K562 (cell line): ENCODE measurements around the gene ZMIZ1. TPM values are rescaled to one million over a fixed set of nuclear protein-coding genes. Genes with fewer than 3 reads are reported as not detected.

Experiments used
- ATAC-seq: fragments of 200-7000 bp; cut with Tn5 transposase; 3 replicates; pipeline ENCODE4 v1.9.1; 2020; ENCODE audit warnings: moderate library complexity
- BruUV-seq: library from RNA; stranded (reverse); fragments of 400-500 nt; replicated peaks from 2 replicates; lab custom pipeline; 2021; lab: Mats Ljungman, UMichigan
- CTCF ChIA-PET: fragments of 300-600 bp; formaldehyde crosslinking; extraction: SDS; loops from one replicate; lab custom pipeline; 2021; ENCODE audit warnings: low intra/inter-chr PET ratio; lab: Yijun Ruan, JAX
- POLR2A ChIA-PET: fragments of 300-600, 350-650 bp; sonication (Branson Sonifier 250); formaldehyde crosslinking; extraction: SDS; loops from one replicate; lab custom pipeline; 2021; ENCODE audit warnings: antibody characterized with exemption, inconsistent platforms; lab: Yijun Ruan, JAX
- DNase-seq, 4 experiments: peaks; one replicate each; pipeline versions ENCODE4 v3.0.0 to v3.0.0-alpha.2; 2011 to 2018; ENCODE audit warnings: low spot score in 3 of 4, mixed read lengths in 3 of 4; ENCODE audit errors: extremely low read depth in 1 of 4
- FAIRE-seq: peaks from 2 replicates; lab custom pipeline; 2011; peaks lifted over from hg19 to GRCh38; lab: Jason Lieb, UNC
- H2AFZ ChIP-seq: 2 replicates; pipeline ENCODE4 v1.6.0; 2011; ENCODE audit warnings: low read depth, low read length, control low read depth, inconsistent platforms
- H3K27ac ChIP-seq: fragments of 200-600 bp; 3 replicates; pipeline ENCODE4 v1.8.0; 2011; ENCODE audit warnings: low read depth, mild to moderate bottlenecking, control low read depth, inconsistent platforms, low read length, moderate library complexity, mixed read lengths; ENCODE audit errors: extremely low read depth
- H3K27me3 ChIP-seq, 2 experiments: fragments of 300-600 bp in 1 of 2; 2 replicates in 1 of 2; 3 replicates in 1 of 2; pipeline versions ENCODE4 v1.6.0 to v1.8.0; 2011; ENCODE audit warnings: inconsistent platforms in 2 of 2, low read length in 2 of 2, mild to moderate bottlenecking in 1 of 2, mixed read lengths in 1 of 2, moderate library complexity in 1 of 2; ENCODE audit not compliant: control insufficient read depth in 2 of 2, insufficient read depth in 2 of 2
- H3K36me3 ChIP-seq: fragments of 300-600 bp; 3 replicates; pipeline ENCODE4 v1.8.0; 2011; ENCODE audit warnings: mild to moderate bottlenecking, low read length, inconsistent platforms; ENCODE audit not compliant: control insufficient read depth, insufficient read depth
- H3K4me1 ChIP-seq, 2 experiments: fragments of 200-600 bp in 1 of 2; replicated peaks in 1 of 2; 2 replicates in 1 of 2; 3 replicates in 1 of 2; pipeline versions ENCODE4 v1.5.1 to v1.8.0; 2011; ENCODE audit warnings: inconsistent platforms in 2 of 2, low read length in 2 of 2, mild to moderate bottlenecking in 1 of 2, mixed read lengths in 1 of 2, moderate library complexity in 1 of 2; ENCODE audit not compliant: control insufficient read depth in 2 of 2, insufficient read depth in 2 of 2
- H3K4me2 ChIP-seq: 2 replicates; pipeline ENCODE4 v1.6.1; 2011; ENCODE audit warnings: low read length, control low read depth, inconsistent platforms, mixed read lengths; ENCODE audit not compliant: insufficient read depth
- H3K4me3 ChIP-seq: fragments of 200-600 bp; sonication (generic), shearing (Covaris generic); 2 replicates; pipeline ENCODE4 v1.5.1; 2016; ENCODE audit warnings: control low read depth, inconsistent platforms
- H3K79me2 ChIP-seq: fragments of 200-600 bp; 3 replicates; pipeline ENCODE4 v1.8.0; 2011; ENCODE audit warnings: low read length, inconsistent platforms; ENCODE audit not compliant: control insufficient read depth, insufficient read depth
- H3K9ac ChIP-seq, 2 experiments: 2 replicates each; pipeline versions ENCODE4 v1.6.0 to v1.6.1; 2011; ENCODE audit warnings: low read depth in 2 of 2, low read length in 2 of 2, control low read depth in 1 of 2, inconsistent platforms in 1 of 2, mild to moderate bottlenecking in 1 of 2, mixed read lengths in 1 of 2; ENCODE audit not compliant: insufficient read depth in 1 of 2
- H3K9me1 ChIP-seq: one replicate; pipeline ENCODE4 v1.6.0; 2011; ENCODE audit warnings: inconsistent platforms, mild to moderate bottlenecking, low read length, moderate library complexity; ENCODE audit not compliant: control insufficient read depth, insufficient read depth
- H3K9me3 ChIP-seq: replicated peaks from 2 replicates; pipeline ENCODE4 v1.5.1; 2011; ENCODE audit warnings: low read depth, low read length, inconsistent platforms; ENCODE audit not compliant: control insufficient read depth, insufficient read depth
- H4K20me1 ChIP-seq: replicated peaks from 2 replicates; pipeline ENCODE4 v1.6.1; 2011; ENCODE audit warnings: low read length, inconsistent platforms, mixed read lengths; ENCODE audit not compliant: control insufficient read depth, insufficient read depth
- CXXC5 ChIP-seq: fragments of 250-450 bp; sonication (Bioruptor Pico); IDR thresholded peaks from 2 replicates; pipeline ENCODE4 v1.8.0; 2022; ENCODE audit warnings: inconsistent platforms, mild to moderate bottlenecking, moderate library complexity
- FOXK2 ChIP-seq, 2 experiments: fragments of 450-650 bp; IDR thresholded peaks in 1 of 2; conservative IDR thresholded peaks in 1 of 2; 2 replicates each; pipeline ENCODE4 v1.6.1; 2016; ENCODE audit warnings: low read depth in 2 of 2, mild to moderate bottlenecking in 1 of 2
- KLF1 ChIP-seq: fragments of 450-650 bp; IDR thresholded peaks from 2 replicates; pipeline ENCODE4 v1.6.1; 2016; ENCODE audit warnings: missing genetic modification characterization, missing compliant biosample characterization
- MEIS2 ChIP-seq: fragments of 450-650 bp; IDR thresholded peaks from 2 replicates; pipeline ENCODE4 v1.6.1; 2014; ENCODE audit warnings: mild to moderate bottlenecking; ENCODE audit not compliant: partially characterized antibody
- PRDM10 ChIP-seq: fragments of 450-650 bp; IDR thresholded peaks from 2 replicates; pipeline ENCODE4 v1.6.1; 2018; ENCODE audit not compliant: partially characterized antibody
- TCF3 ChIP-seq: sonication (generic); formaldehyde crosslinking; IDR thresholded peaks from 2 replicates; pipeline ENCODE4 v1.4.0; 2020; ENCODE audit warnings: mild to moderate bottlenecking, missing genetic modification reagents
- VEZF1 ChIP-seq: fragments of 200-800 bp; sonication (Bioruptor generic); IDR thresholded peaks from 2 replicates; pipeline ENCODE4 v1.6.1; 2017; ENCODE audit warnings: missing genetic modification characterization, missing compliant biosample characterization
- ZBTB11 ChIP-seq, 3 experiments: fragments of 200-800 bp in 1 of 3; fragments of 250-450 bp in 1 of 3; fragments of 450-650 bp in 1 of 3; sonication (Bioruptor Pico) in 1 of 3; sonication (Bioruptor generic) in 1 of 3; formaldehyde crosslinking in 1 of 3; IDR thresholded peaks; 2 replicates each; pipeline versions ENCODE4 v1.6.1 to v1.8.0; 2016 to 2022; ENCODE audit warnings: mild to moderate bottlenecking in 2 of 3, missing genetic modification characterization in 2 of 3, missing compliant biosample characterization in 1 of 3, moderate library complexity in 1 of 3
- WGBS: fragments of 100-300 bp; shearing (Covaris generic); methylation state at CpG from one replicate; pipeline ENCODE4 v1.1.6; 2016; ENCODE audit warnings: low coverage, mixed read lengths; ENCODE audit not compliant: insufficient coverage; ENCODE audit errors: missing lambda C conversion rate; 5-methylcytosine and 5-hydroxymethylcytosine counted together
- in situ Hi-C: fragments of 300-500 bp; cut with MboI; formaldehyde crosslinking; loops from 4 replicates; pipeline ENCODE4 v1.15.0; 2018; ENCODE audit warnings: inconsistent platforms, mixed read lengths
- intact Hi-C: fragments of 100-400 bp; cut with micrococcal nuclease; formaldehyde crosslinking; loops from 2 replicates; pipeline ENCODE4 v1.14.2; 2022
- polyA plus RNA-seq, 8 experiments: library from polyadenylated mRNA; depleted of rRNA in 4 of 8; stranded (reverse) in 5 of 8; unstranded in 3 of 8; fragments of >200 nt; fragmentation: Nextera tagmentation in 2 of 8; fragmentation: Illumina TruSeq in 1 of 8; extraction: Ambion mirVana in 2 of 8; extraction: Trizol in 1 of 8; gene quantifications; 2 replicates each; pipeline versions ENCODE4 v1.2.1 to v1.2.3, GENCODE V29; 2011 to 2014; ENCODE audit warnings: inconsistent platforms in 1 of 8, missing spikeins in 1 of 8
- total RNA-seq, 7 experiments: library from RNA; depleted of rRNA in 6 of 7; stranded (reverse); fragments of >200 nt in 6 of 7; fragmentation: Illumina TruSeq in 2 of 7; extraction: Trizol in 2 of 7; gene quantifications; 2 replicates each; pipeline versions ENCODE4 v1.2.1 to v1.2.3, GENCODE V29; 2011 to 2021; ENCODE audit warnings: low replicate concordance in 1 of 7

The ZMIZ1 gene
- total and polyA plus RNA-seq, 9 of the 15 experiments (the other 6 are each of a cell fraction or from before 2014, with no cell fraction given), result 1.0 to 37.3 (median 4.3) TPM

GRCh38 chr10:79027147-79028055 lies 41.4 kb upstream of the ZMIZ1 start:
- POLR2A ChIA-PET, result interaction anchor here (0.5 to 1.5 kb wide), 7 partner anchors 10 to 256 kb away, joined by 3 to 11 read pairs (median 3); no protein-coding TSS in a partner anchor
- WGBS, result 4% methylated on average over 17 of the region's 18 CpGs
- intact Hi-C loops, result no loop called here
- Histone ChIP-seq H3K9me3 (no peaks in the 10 kb centered on the region), H3K9ac (peak overlapping the region in 1 of 2 experiments; percentile 31; a peak in 3 of 4 replicates), H3K79me2 (no peaks in the 10 kb centered on the region), H3K9me1 (peaks cover 4% of the 10 kb centered on the region), H4K20me1 (no peaks in the 10 kb centered on the region), H3K36me3 (no peaks in the 10 kb centered on the region), H3K27me3 (peaks cover 2 to 10% of the 10 kb centered on the region in 2 experiments; a peak in 1 of 5 replicates), H3K4me3 (no peak overlapping the region), H2AFZ (no peak overlapping the region; the same call in 1 of the 2 replicates), H3K4me2 (peak overlapping the region; percentile 50; the same call in 1 of the 2 replicates), H3K27ac (no peak overlapping the region), H3K4me1 (peaks cover 29 to 50% of the 10 kb centered on the region in 2 experiments)
- no TSS peak for BruUV-seq
- FAIRE-seq (peak; percentile 82), DNase-seq (peak; percentile 76 to 85 (median 80)), ATAC-seq (peak; percentile 64)
- in situ Hi-C loops, result no loop called here
- CTCF ChIA-PET, result no interaction called here
- TF ChIP-seq MEIS2, result peak; percentile 72
- 0 out of 2 replicates have a peak, but pooled peaks have one; percentile 23 for TF ChIP-seq KLF1 (tag)
- TF ChIP-seq VEZF1 (CRISPR knock-in tag), result peak; percentile 90
- peak; percentile 94 for TF ChIP-seq PRDM10
- peak; percentile 78 for TF ChIP-seq CXXC5 (CRISPR knock-in tag)
- 0 out of 4 replicates have a peak, but pooled peaks of 1 of the 2 experiments have one; percentile 13 for TF ChIP-seq FOXK2 (conservative IDR thresholded peaks at IDR 0.05 in 1 of 2, IDR thresholded peaks at IDR 0.05 in 1 of 2; ENCODE audit: low read depth in 2 of 2)
- TF ChIP-seq TCF3 (CRISPR knock-in tag), result peak; percentile 95
- TF ChIP-seq ZBTB11 (CRISPR knock-in tag; IDR thresholded peaks at IDR 0.05), result peak in 1 of 3 experiments; percentile 61; a peak in 2 of 6 replicates
